GM20431 (cell line): ENCODE results near the gene STAB2.

Source experiments
- in situ Hi-C: fragments of 300-500 bp; cut with MseI, MboI; formaldehyde crosslinking; loops from one replicate; pipeline ENCODE4 v1.15.0; 2020; ENCODE audit warnings: low sequenced_read_pairs; ENCODE audit not compliant: unreplicated experiment

STAB2 gene

DNA sequence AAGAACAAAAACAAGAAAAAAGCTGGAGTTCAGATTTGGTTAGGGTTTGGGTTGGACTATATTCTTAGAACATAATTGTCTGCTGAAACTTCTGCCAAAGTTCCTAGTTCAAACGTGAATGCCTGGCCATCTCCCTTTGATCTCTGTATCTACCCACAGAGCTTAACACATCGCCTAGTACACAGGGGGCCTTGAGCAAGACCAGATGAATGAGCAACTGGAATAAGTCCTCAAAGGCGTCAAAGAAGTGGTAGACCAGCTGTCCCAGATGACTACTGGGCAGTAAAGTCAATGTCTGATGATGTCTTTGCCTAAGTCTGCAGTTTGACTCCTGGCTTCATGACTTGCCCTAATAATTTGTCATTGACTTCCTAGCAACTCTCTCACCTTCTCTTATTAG lies 13.9 kb upstream of the STAB2 start:
- in situ Hi-C loops, result no loop called here

- in situ Hi-C loops, result no loop called here
Observed at GRCh38 chr12:103578926-103579325, 8.1 kb upstream of the STAB2 start.

DNA sequence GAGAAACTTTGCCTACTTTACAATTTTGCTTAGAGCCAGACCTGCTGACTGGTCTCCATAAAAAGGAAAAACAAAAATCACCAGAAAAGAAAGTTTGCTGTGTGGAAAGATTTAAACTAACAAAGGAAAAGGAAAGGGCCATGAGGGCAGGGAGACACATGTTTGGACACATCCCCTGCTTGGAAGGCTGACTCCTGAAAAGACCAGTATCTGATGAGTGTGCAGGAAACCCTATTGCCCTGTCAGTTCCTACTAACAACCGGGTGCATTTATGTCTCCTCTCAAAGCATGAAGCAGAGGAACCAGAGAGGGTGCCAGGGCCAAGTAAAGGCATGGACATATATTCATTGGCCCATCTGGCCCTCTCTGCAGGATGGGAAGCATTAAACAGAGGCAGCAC lies 7.0 kb upstream of the STAB2 start:
- in situ Hi-C loops, result no loop called here

GRCh38 chr12:103583008-103583407 lies 4.1 kb upstream of the STAB2 start:
- in situ Hi-C loops, result no loop called here

GRCh38 chr12:103586132-103586531 lies 941 bp upstream of the STAB2 start:
- in situ Hi-C loops, result no loop called here

- in situ Hi-C loops, result no loop called here
Observed at GRCh38 chr12:103588680-103589079, 1.6 kb downstream of the STAB2 start.

- in situ Hi-C loops, result no loop called here
Observed at GRCh38 chr12:103589517-103589916, 2.4 kb downstream of the STAB2 start.

- in situ Hi-C loops, result no loop called here
Observed at GRCh38 chr12:103590271-103590670, 3.2 kb downstream of the STAB2 start.

DNA sequence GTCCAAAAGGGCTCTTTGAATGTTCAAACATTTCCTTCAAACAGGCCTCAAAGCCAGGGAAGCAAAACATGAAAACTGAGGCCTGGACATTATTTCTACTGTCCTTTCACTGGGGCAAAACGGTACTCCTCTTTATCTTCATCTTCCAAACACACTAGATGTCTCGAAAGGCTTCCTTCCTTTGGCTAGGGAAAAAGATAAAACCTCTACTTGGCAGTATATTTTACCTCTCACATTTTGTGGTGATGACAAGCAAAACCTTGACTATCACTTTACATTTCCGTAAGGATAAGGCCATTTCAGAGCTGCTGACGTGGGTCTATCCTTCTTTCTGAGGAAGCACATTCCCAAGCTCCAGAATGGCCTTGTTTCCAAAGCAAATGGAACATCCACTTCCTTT lies 9.9 kb downstream of the STAB2 start:
- in situ Hi-C loops, result no loop called here

DNA sequence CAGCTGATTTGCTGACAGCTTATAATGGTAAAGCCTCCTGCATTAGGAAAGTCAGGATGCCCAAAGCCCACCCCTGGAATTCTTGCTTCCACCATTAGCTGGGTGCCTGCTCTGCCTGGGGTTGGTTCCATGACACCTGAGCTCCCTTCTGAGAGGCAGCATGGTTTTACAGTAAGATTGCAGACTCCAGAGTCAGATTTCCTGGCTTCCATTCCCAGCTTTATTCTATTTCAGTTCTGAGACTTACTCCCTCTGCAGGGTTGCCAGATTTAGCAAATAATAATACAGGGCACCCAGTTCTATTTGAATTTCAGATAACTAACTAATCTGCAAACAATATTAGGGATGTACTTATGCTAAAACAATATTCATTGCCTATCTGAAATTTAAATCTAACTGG lies 12.2 kb downstream of the STAB2 start:
- in situ Hi-C loops, result no loop called here

- in situ Hi-C loops, result no loop called here
Observed at GRCh38 chr12:103600967-103601728, 14.1 kb downstream of the STAB2 start.

DNA sequence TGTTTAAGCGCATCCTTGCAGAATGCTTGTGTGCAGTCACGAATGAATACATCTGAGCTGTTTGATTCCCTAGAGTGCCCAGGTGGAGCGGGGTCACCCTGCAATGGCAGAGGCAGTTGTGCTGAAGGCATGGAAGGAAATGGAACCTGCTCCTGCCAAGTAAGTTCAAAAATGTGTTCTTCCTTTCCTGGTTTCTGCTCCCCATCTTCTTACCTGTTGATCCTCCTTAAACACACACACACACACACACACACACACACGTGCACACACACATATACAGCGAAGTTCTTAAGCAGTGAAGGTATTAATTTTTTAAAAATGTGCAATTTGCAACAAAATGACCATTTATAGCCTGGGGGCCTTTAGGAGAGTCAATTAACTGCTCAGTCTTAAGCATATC lies 33.3 kb downstream of the STAB2 start:
- in situ Hi-C loops, result no loop called here

DNA sequence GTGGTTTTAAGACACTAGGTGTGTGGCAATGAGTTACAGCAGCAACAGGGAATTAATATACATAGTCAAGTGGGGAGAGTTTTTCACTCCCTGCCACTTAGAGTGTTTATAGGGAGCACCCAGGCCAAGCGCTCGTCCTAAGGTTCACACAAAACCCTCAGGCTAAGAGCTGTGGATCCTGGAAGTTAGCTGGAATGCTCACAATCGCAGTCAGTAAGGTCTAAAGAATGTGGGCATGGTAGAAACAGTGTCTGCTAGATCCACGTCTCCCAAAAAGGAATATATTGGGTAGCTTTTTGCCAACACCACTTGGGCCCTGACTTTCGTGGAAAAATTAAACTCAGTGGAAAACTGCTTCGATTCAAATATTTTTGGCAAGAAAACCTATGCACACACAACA lies 36.6 kb downstream of the STAB2 start:
- in situ Hi-C loops, result no loop called here

- in situ Hi-C loops, result no loop called here
Observed at GRCh38 chr12:103626498-103626897, 39.4 kb downstream of the STAB2 start.

GRCh38 chr12:103627189-103627855 lies 40.2 kb downstream of the STAB2 start:
- in situ Hi-C loops, result no loop called here

- in situ Hi-C loops, result no loop called here
Observed at GRCh38 chr12:103632554-103633216, 45.6 kb downstream of the STAB2 start.

DNA sequence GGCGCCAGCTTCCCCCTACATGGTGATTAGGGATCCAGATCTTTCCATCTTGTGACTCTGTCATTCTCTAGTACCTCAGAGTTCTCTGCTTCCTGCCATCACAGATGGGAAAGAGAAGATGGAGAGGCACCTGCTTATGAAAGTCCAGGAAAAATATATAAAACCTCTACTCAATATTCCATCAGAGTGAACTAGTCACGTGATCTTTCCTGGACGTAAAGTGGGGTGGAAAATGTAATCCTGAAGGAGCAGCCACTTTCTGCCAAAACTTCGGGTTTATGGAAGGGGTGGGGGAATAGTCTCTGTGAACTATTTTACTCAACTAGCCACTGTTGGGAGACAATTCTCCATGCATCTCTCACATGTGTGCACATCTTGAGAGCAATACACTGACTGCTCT lies 47.7 kb downstream of the STAB2 start:
- in situ Hi-C loops, result no loop called here

- in situ Hi-C loops, result no loop called here
Observed at GRCh38 chr12:103635419-103635818, 48.3 kb downstream of the STAB2 start.

DNA sequence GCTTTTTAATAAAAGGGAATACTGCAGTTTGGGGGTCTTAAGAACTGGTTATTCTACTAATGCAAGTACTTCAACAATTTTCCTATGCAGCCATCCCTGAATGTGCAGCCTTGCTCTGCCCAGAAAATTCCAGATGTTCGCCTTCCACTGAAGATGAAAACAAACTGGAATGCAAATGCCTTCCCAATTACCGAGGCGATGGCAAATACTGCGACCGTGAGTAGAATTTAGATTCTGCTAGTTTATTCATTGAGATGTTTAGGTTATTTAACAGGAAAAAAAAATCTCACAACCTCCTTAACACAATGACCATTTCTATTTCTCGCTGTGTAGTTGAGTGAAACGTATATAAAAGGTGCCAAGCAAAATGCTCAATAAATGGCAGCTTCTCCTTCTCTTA lies 49.9 kb downstream of the STAB2 start:
- in situ Hi-C loops, result no loop called here

DNA sequence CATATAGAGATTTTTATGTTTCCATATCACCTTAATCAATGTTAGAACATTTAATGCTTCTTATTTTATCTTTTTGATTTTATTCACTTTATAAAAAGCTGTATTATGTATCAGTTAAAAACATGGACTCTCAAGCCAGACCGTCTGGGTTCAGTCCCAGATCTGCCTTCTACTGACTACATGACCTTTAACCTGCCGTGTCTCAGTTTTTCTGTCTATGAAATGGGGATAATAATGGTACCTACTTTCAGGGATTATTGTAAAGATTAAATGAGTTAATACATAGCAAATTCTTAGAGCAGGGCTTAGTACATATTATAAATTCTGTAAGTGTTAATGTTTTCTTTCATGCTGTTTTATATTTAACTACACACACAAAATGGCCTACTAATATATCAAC lies 50.4 kb downstream of the STAB2 start:
- in situ Hi-C loops, result no loop called here

GRCh38 chr12:103639983-103640382 lies 52.9 kb downstream of the STAB2 start:
- in situ Hi-C loops, result no loop called here
